ENCODE data around the gene JAGN1.
"Not testable (repeated sequence)": the region's sequence is repeated elsewhere in the genome, so short reads cannot be mapped to it uniquely, and the experiment has no call there.

The JAGN1 gene

GRCh38 chr3:9899289-9899791 is 8.9 kb downstream of the JAGN1 start:
- no peak for DNase-seq

- not testable (repeated sequence) for DNase-seq
Observed at GRCh38 chr3:9900965-9901415, 10.6 kb downstream of the JAGN1 start.

- no peak for DNase-seq
Observed at GRCh38 chr3:9901967-9902366, 11.6 kb downstream of the JAGN1 start.

GRCh38 chr3:9902372-9903237 is 12.2 kb downstream of the JAGN1 start, which contains the start of gene IL17RE:
IL17RE (plus strand) TSS chr3:9902848; CDS start chr3:9902933, 85 bp downstream.
- no peak for DNase-seq

- DNase-seq = no peak
Observed at GRCh38 chr3:9903238-9903624, 12.8 kb downstream of the JAGN1 start.

GRCh38 chr3:9903904-9904303 is 13.5 kb downstream of the JAGN1 start:
- no peak for DNase-seq

- no peak for DNase-seq
Observed at GRCh38 chr3:9906480-9906879, 16.1 kb downstream of the JAGN1 start.

GRCh38 chr3:9908286-9908685 is 17.9 kb downstream of the JAGN1 start:
- no peak for DNase-seq

GRCh38 chr3:9909221-9910013 is 19.0 kb downstream of the JAGN1 start:
- no peak for DNase-seq

- DNase-seq = no peak
Observed at GRCh38 chr3:9911863-9912262, 21.5 kb downstream of the JAGN1 start.

- no peak for DNase-seq
Observed at GRCh38 chr3:9912294-9912935, 22.0 kb downstream of the JAGN1 start.

- DNase-seq = no peak
Observed at GRCh38 chr3:9913601-9914000, 23.2 kb downstream of the JAGN1 start.

- no peak for DNase-seq
Observed at GRCh38 chr3:9914011-9914410, 23.6 kb downstream of the JAGN1 start.

GRCh38 chr3:9914559-9915253 is 24.3 kb downstream of the JAGN1 start:
- no peak for DNase-seq

GRCh38 chr3:9915254-9916141 is 25.1 kb downstream of the JAGN1 start:
- DNase-seq = no peak

- no peak for DNase-seq
Observed at GRCh38 chr3:9916346-9916733, 25.9 kb downstream of the JAGN1 start.

- no peak for DNase-seq
Observed at GRCh38 chr3:9916734-9917680, 26.6 kb downstream of the JAGN1 start, which contains the start of gene IL17RC. IL17RC (plus strand) TSS chr3:9917098; CDS start chr3:9917316, 218 bp downstream.

- DNase-seq = no peak
Observed at GRCh38 chr3:9917820-9918219, 27.4 kb downstream of the JAGN1 start.

- no peak for DNase-seq
Observed at GRCh38 chr3:9918261-9919038, 28.0 kb downstream of the JAGN1 start.

Data from NCI-H2081 treated with DMSO at 0.1 percent for 48 hours (cell line).